Ishikawa (cell line): Measurements from ENCODE around the gene CAMTA1.

Source experiments
- EP300 ChIP-seq: IDR thresholded peaks from 2 replicates; pipeline ENCODE4 v1.6.1; 2012; ENCODE audit warnings: borderline replicate concordance
- FOXM1 ChIP-seq: IDR thresholded peaks from 2 replicates; pipeline ENCODE4 v1.6.1; 2012; ENCODE audit warnings: low read depth, borderline replicate concordance
- NFIC ChIP-seq: IDR thresholded peaks from 2 replicates; pipeline ENCODE4 v1.6.1; 2012
- RAD21 ChIP-seq: IDR thresholded peaks from 2 replicates; pipeline ENCODE4 v1.6.1; 2012; ENCODE audit warnings: low read depth
- YY1 ChIP-seq: IDR thresholded peaks from 2 replicates; pipeline ENCODE4 v1.6.1; 2012; ENCODE audit warnings: low read depth

GRCh38 chr1:7610106-7610731 lies 825.0 kb downstream of the CAMTA1 start:
- TF ChIP-seq NFIC (no peak), RAD21 (no peak), YY1 (no peak), FOXM1 (no peak), EP300 (no peak)
